GM18951 (cell line): ENCODE measurements around the gene MPZL2.
"Not testable (repeated sequence)": the region's sequence is repeated elsewhere in the genome, so short reads cannot be mapped to it uniquely, and the experiment has no call there.

Experiments
- POLR2A ChIP-seq: IDR thresholded peaks from 4 replicates; pipeline ENCODE4 v1.6.1; 2011; ENCODE audit warnings: mild to moderate bottlenecking; ENCODE audit not compliant: insufficient read length, insufficient read depth; ENCODE audit errors: extremely low read depth
- in situ Hi-C: fragments of 300-500 bp; cut with MboI; formaldehyde crosslinking; loops from one replicate; pipeline ENCODE4 v1.12.0; 2022; ENCODE audit warnings: low sequenced_read_pairs, mixed read lengths, inconsistent platforms; ENCODE audit not compliant: unreplicated experiment

Gene MPZL2

GRCh38 chr11:118263695-118264568 is at the start of gene MPZL2:
MPZL2 (minus strand) TSS chr11:118264297; CDS start chr11:118264153, 144 bp downstream.
- in situ Hi-C loops = no loop called here
- TF ChIP-seq POLR2A = no peak

GRCh38 chr11:118313242-118313641 is 49.1 kb upstream of the MPZL2 start:
- in situ Hi-C loops = no loop called here
- TF ChIP-seq POLR2A = no peak

DNA sequence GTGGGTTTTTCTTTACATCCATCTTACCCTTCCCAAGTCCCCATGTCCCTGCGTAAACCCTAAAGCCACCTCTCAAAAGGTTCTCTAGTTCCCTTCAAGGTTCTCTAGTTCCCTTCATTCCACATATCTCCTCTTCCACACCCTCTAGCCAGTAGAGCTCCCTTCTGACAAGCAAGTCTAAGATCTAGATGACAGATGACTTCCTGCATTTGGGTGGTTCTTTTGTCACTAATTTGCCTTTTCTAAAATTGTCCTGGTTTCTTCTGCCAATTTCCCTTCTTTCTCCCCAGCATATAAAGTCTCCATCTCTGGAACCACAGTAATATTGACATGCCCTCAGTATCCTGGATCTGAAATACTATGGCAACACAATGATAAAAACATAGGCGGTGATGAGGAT is 48.2 kb upstream of the MPZL2 start:
- TF ChIP-seq POLR2A = no peak
- in situ Hi-C loops = no loop called here

DNA sequence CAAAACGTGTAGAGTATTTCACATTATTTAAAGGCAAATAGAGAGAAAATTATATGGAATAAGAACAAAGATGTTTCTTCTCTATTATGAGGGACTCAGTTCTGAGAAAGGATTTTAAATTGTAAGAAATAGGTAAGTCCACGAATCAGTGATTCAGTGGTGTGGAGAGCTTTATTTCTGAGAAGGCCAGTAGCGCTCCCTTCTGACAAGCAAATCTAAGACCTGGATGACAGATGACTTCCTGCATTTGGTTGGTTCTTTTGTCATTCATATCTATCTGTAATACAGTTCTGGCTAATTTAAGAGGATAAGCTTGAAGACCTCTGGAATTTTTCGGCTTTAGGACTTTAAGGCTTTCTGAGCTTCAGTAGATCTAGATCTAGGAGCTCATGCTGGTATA is 47.4 kb upstream of the MPZL2 start:
- in situ Hi-C loops = no loop called here
- TF ChIP-seq POLR2A = no peak

GRCh38 chr11:118310781-118311485 is 46.8 kb upstream of the MPZL2 start:
- no peak for TF ChIP-seq POLR2A
- in situ Hi-C loops = no loop called here

GRCh38 chr11:118310271-118310670 is 46.2 kb upstream of the MPZL2 start:
- in situ Hi-C loops = no loop called here
- no peak for TF ChIP-seq POLR2A

DNA sequence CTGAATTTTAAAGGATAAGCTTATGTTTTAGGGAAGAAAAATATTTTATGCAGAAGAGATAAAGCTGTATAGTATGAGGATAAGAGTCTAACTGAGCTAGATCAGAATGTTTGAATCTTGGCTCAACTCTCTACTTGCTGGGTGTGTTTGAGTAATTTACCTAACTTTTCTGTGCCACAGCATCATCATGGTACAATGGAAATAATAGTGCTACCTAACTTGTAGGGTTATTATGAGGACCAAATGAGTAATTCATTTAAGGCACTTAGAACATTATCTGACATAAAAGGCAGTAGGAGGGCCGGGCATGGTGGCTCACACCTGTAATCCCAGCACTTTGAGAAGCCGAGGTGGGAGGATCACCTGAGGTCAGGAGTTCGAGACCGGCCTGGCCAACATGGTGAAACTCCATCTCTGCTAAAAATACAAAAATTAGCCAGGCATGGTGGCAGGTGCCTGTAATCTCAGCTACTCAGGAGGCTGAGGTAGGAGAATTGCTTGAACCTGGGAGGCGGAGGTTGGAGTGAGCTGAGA is 45.0 kb upstream of the MPZL2 start:
- in situ Hi-C loops = not testable (repeated sequence)

DNA sequence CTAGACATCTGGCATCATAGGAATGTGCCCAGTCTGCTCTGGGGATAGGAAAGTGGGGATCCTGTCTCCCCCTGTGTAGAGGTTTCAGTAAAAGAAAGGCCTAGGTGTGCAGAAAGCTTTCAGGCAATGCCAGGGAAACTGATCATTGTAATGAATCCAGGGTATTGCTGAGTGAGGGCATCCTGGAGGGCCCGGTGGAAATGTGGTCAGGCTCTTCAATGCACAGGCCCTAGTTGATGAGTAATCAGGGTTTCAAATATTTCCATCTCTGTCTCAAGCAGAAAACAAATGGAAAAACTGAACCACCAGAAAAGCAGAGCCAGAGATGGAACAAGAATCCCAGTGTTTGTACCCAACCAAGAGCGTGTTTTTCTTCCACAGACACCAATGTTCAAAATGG is 42.5 kb upstream of the MPZL2 start:
- no peak for TF ChIP-seq POLR2A
- in situ Hi-C loops = no loop called here

- TF ChIP-seq POLR2A = no peak
- in situ Hi-C loops = no loop called here
These were observed 41.6 kb upstream of the MPZL2 start for GRCh38 chr11:118305726-118306125.

GRCh38 chr11:118304568-118305248 is 40.6 kb upstream of the MPZL2 start, which contains the start of gene CD3E:
CD3E (plus strand) TSS chr11:118304730; CDS start chr11:118304953, 223 bp downstream.
- in situ Hi-C loops = no loop called here
- no peak for TF ChIP-seq POLR2A

DNA sequence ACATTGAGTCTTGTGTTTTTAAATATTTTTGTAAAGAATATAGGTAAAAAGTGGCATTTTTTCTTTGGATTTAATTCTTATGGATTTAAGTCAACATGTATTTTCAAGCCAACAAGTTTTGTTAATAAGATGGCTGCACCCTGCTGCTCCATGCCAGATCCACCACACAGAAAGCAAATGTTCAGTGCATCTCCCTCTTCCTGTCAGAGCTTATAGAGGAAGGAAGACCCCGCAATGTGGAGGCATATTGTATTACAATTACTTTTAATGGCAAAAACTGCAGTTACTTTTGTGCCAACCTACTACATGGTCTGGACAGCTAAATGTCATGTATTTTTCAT is 40.1 kb upstream of the MPZL2 start:
- TF ChIP-seq POLR2A = no peak
- in situ Hi-C loops = no loop called here

GRCh38 chr11:118301600-118302195 is 37.6 kb upstream of the MPZL2 start:
- no peak for TF ChIP-seq POLR2A
- in situ Hi-C loops = no loop called here
